ENCODE data around the gene GATC. TPM values are rescaled to one million over a fixed set of nuclear protein-coding genes. Genes with fewer than 3 reads are reported as not detected.

GATC gene
- total and polyA plus RNA-seq, 2 donors (not counting 1 experiment from before 2014, with no cell fraction given), result 15.0 to 26.0 TPM

GRCh38 chr12:120453060-120453750 lies 7.0 kb downstream of the GATC start:
- Histone ChIP-seq H3K27ac (ENCODE audit: low read length in 2 of 2) (no peak overlapping the region), H3K36me3 (replicated peaks in 1 of 2; ENCODE audit: control extremely low read depth in 1 of 2, control insufficient read depth in 1 of 2, extremely low read depth in 1 of 2, insufficient read depth in 2 of 2, low read length in 1 of 2) (peaks cover 6 to 29% of the 10 kb centered on the region in 2 experiments), H3K4me2 (replicated peaks; ENCODE audit: low read depth, low read length, poor library complexity, severe bottlenecking) (no peak overlapping the region), H3K27me3 (replicated peaks in 1 of 4; ENCODE audit: control extremely low read depth in 1 of 4, control insufficient read depth in 3 of 4, insufficient read depth in 4 of 4, low read length in 3 of 4) (no peaks in the 10 kb centered on the region), H3K9ac (ENCODE audit: low read length) (no peak overlapping the region), H3K4me1 (ENCODE audit: control insufficient read depth in 2 of 2, insufficient read depth in 2 of 2, low read length in 2 of 2) (peaks cover 0 to 4% of the 10 kb centered on the region in 2 donors), H3K4me3 (ENCODE audit: control extremely low read depth in 1 of 5, extremely low read depth in 1 of 5, insufficient read depth in 1 of 5, low read depth in 2 of 5, low read length in 4 of 5) (no peak overlapping the region), H2AFZ (ENCODE audit: insufficient read depth, low read depth, low read length, poor library complexity, severe bottlenecking) (no peak overlapping the region), H3K9me3 (ENCODE audit: control extremely low read depth in 1 of 3, control insufficient read depth in 2 of 3, insufficient read depth in 1 of 3, low read length in 2 of 3) (no peaks in the 10 kb centered on the region), H4K20me1 (ENCODE audit: control insufficient read depth, insufficient read depth, low read length, poor library complexity, severe bottlenecking) (peaks cover 26% of the 10 kb centered on the region), H3K79me2 (ENCODE audit: control insufficient read depth, insufficient read depth, low read length) (peaks cover 52% of the 10 kb centered on the region)
- TF ChIP-seq EZH2 (IDR thresholded peaks at IDR 0.05; ENCODE audit: borderline replicate concordance, insufficient read depth, low read depth, low read length, poor library complexity, severe bottlenecking) (no peak), CTCF (IDR thresholded peaks at IDR 0.05) (no peak)
- intact Hi-C loops (cut with micrococcal nuclease), result no loop called here
- Mint-ChIP-seq H3K4me1 (peaks cover 11% of the 10 kb centered on the region), H3K27me3 (no peaks in the 10 kb centered on the region), H3K4me3 (no peak overlapping the region), H3K27ac (no peak overlapping the region), H3K9me3 (ENCODE audit: insufficient read depth) (no peaks in the 10 kb centered on the region)
- CTCF ChIA-PET, result interaction anchor here (0.5 to 5.9 kb wide), 6 partner anchors 12 to 213 kb away, joined by 4 to 39 read pairs (median 6); partner anchors contain the start of gene COX6A1
- DNase-seq (no peak), ATAC-seq (ENCODE audit: low read depth) (no peak)
- 90% methylated on average over 3 of the region's 3 CpGs for WGBS (ENCODE audit: insufficient coverage)
- POLR2A ChIA-PET, result no interaction called here

- intact Hi-C loops (cut with micrococcal nuclease), result no loop called here
- ATAC-seq (ENCODE audit: low read depth), result peak; percentile 76
- Mint-ChIP-seq H3K27me3 (no peaks in the 10 kb centered on the region), H3K27ac (no peak overlapping the region), H3K4me1 (peaks cover 11% of the 10 kb centered on the region), H3K4me3 (no peak overlapping the region), H3K9me3 (ENCODE audit: insufficient read depth) (no peaks in the 10 kb centered on the region)
- peak; percentile 47 for DNase-seq
- Histone ChIP-seq H3K27me3 (replicated peaks in 1 of 4; ENCODE audit: control extremely low read depth in 1 of 4, control insufficient read depth in 3 of 4, insufficient read depth in 4 of 4, low read length in 3 of 4) (no peaks in the 10 kb centered on the region), H3K9me3 (ENCODE audit: control extremely low read depth in 1 of 3, control insufficient read depth in 2 of 3, insufficient read depth in 1 of 3, low read length in 2 of 3) (no peaks in the 10 kb centered on the region), H3K9ac (ENCODE audit: low read length) (no peak overlapping the region), H4K20me1 (ENCODE audit: control insufficient read depth, insufficient read depth, low read length, poor library complexity, severe bottlenecking) (peaks cover 30% of the 10 kb centered on the region), H3K79me2 (ENCODE audit: control insufficient read depth, insufficient read depth, low read length) (peaks cover 45% of the 10 kb centered on the region), H3K36me3 (replicated peaks in 1 of 2; ENCODE audit: control extremely low read depth in 1 of 2, control insufficient read depth in 1 of 2, extremely low read depth in 1 of 2, insufficient read depth in 2 of 2, low read length in 1 of 2) (peaks cover 11 to 36% of the 10 kb centered on the region in 2 experiments), H3K4me1 (ENCODE audit: control insufficient read depth in 2 of 2, insufficient read depth in 2 of 2, low read length in 2 of 2) (peaks cover 0 to 4% of the 10 kb centered on the region in 2 donors), H3K27ac (ENCODE audit: low read length in 2 of 2) (no peak overlapping the region), H2AFZ (ENCODE audit: insufficient read depth, low read depth, low read length, poor library complexity, severe bottlenecking) (no peak overlapping the region), H3K4me3 (ENCODE audit: control extremely low read depth in 1 of 5, extremely low read depth in 1 of 5, insufficient read depth in 1 of 5, low read depth in 2 of 5, low read length in 4 of 5) (no peak overlapping the region), H3K4me2 (replicated peaks; ENCODE audit: low read depth, low read length, poor library complexity, severe bottlenecking) (no peak overlapping the region)
- TF ChIP-seq CTCF (IDR thresholded peaks at IDR 0.05) (peak; percentile 81), EZH2 (IDR thresholded peaks at IDR 0.05; ENCODE audit: borderline replicate concordance, insufficient read depth, low read depth, low read length, poor library complexity, severe bottlenecking) (no peak)
- 82% methylated on average over 2 of the region's 4 CpGs for WGBS (ENCODE audit: insufficient coverage)
- CTCF ChIA-PET, result interaction anchor here (0.7 to 5.9 kb wide), 3 partner anchors 11 to 135 kb away, joined by 3 to 39 read pairs (median 4); no protein-coding TSS in a partner anchor
- POLR2A ChIA-PET, result no interaction called here
Observed at GRCh38 chr12:120453977-120454376, 7.7 kb downstream of the GATC start.
